Skeletal muscle tissue (tissue), 4 donors: ENCODE measurements around the gene SORCS3. TPM values are rescaled to one million over a fixed set of nuclear protein-coding genes. Genes with fewer than 3 reads are reported as not detected.

ENCODE experiments used
- H3K27ac ChIP-seq: one replicate; pipeline ENCODE4 v1.7.0; 2013; ENCODE audit warnings: mild to moderate bottlenecking, low read depth, low read length, inconsistent platforms
- H3K27me3 ChIP-seq, 3 donors: one replicate each; pipeline ENCODE4 v1.7.0; 2013; ENCODE audit warnings: low read length in 3 of 3; ENCODE audit not compliant: control insufficient read depth in 3 of 3, insufficient read depth in 3 of 3
- H3K36me3 ChIP-seq, 3 donors: one replicate each; pipeline ENCODE4 v1.7.0; 2013; ENCODE audit warnings: low read length in 3 of 3; ENCODE audit not compliant: control insufficient read depth in 3 of 3, insufficient read depth in 3 of 3
- H3K4me1 ChIP-seq, 3 donors: one replicate each; pipeline ENCODE4 v1.7.0; 2013; ENCODE audit warnings: low read length in 3 of 3, mild to moderate bottlenecking in 3 of 3; ENCODE audit not compliant: control insufficient read depth in 3 of 3, insufficient read depth in 3 of 3
- H3K4me3 ChIP-seq, 3 donors: one replicate each; pipeline ENCODE4 v1.7.0; 2013; ENCODE audit warnings: low read length in 3 of 3
- H3K9ac ChIP-seq, 3 donors: one replicate each; pipeline ENCODE4 v1.7.0; 2013; ENCODE audit warnings: low read length in 3 of 3, mild to moderate bottlenecking in 3 of 3, moderate library complexity in 2 of 3, low read depth in 1 of 3
- H3K9me3 ChIP-seq, 3 donors: one replicate each; pipeline ENCODE4 v1.7.0; 2013; ENCODE audit warnings: low read length in 3 of 3; ENCODE audit not compliant: control insufficient read depth in 3 of 3
- total RNA-seq: library from RNA; depleted of rRNA; stranded (reverse); fragments of >200 nt; gene quantifications from one replicate; pipeline ENCODE4 v1.2.3, GENCODE V29; 2014
- donor health status: Osteomylitis.

The SORCS3 gene
- total RNA-seq, 1 donor from 2014 or later, result 0.52 TPM

GRCh38 chr10:104622175-104622574 lies 18.9 kb upstream of the SORCS3 start:
- no peak overlapping the region for H3K4me3 ChIP-seq
- no peaks in the 10 kb centered on the region for H3K9me3 ChIP-seq
- H3K36me3 ChIP-seq, result no peaks in the 10 kb centered on the region
- H3K27me3 ChIP-seq, result peaks cover 0 to 9% (median 2%) of the 10 kb centered on the region in 3 donors
- no peaks in the 10 kb centered on the region for H3K4me1 ChIP-seq
- no peak overlapping the region for H3K27ac ChIP-seq
- no peak overlapping the region for H3K9ac ChIP-seq

- Histone ChIP-seq H3K9ac (no peak overlapping the region), H3K27me3 (peaks cover 0 to 9% (median 2%) of the 10 kb centered on the region in 3 donors)
Measured at GRCh38 chr10:104622598-104623209, 18.4 kb upstream of the SORCS3 start.

DNA sequence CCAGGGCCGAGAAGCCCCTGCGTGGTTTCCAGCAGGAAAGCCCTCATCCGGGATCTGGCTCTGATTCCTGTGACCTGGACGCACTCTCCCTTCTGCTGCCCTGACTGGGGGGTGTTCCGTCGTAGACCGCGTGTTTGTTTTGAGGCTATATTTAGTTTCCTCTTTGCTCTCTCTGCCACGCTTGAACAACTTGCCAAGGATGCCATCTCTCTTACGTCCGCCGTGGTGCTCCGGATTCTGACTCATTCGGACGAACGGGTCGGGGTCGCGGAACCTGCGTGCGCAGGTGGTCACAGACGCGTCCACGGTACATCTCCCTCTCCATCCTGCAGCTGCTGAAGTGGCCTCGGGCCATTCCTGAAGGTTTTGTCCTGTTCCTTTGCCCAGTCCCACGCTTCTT lies 10.4 kb upstream of the SORCS3 start:
- Histone ChIP-seq H3K9ac (no peak overlapping the region), H3K4me3 (no peak overlapping the region), H3K27ac (no peak overlapping the region), H3K27me3 (peaks cover 0 to 8% (median 2%) of the 10 kb centered on the region in 3 donors), H3K36me3 (no peaks in the 10 kb centered on the region), H3K4me1 (no peaks in the 10 kb centered on the region), H3K9me3 (no peaks in the 10 kb centered on the region)

More at GRCh38 chr10:104622598-104623209, 18.4 kb upstream of the SORCS3 start:
- Histone ChIP-seq H3K9me3 (no peaks in the 10 kb centered on the region), H3K4me1 (no peaks in the 10 kb centered on the region), H3K27ac (no peak overlapping the region), H3K36me3 (no peaks in the 10 kb centered on the region), H3K4me3 (no peak overlapping the region)

DNA sequence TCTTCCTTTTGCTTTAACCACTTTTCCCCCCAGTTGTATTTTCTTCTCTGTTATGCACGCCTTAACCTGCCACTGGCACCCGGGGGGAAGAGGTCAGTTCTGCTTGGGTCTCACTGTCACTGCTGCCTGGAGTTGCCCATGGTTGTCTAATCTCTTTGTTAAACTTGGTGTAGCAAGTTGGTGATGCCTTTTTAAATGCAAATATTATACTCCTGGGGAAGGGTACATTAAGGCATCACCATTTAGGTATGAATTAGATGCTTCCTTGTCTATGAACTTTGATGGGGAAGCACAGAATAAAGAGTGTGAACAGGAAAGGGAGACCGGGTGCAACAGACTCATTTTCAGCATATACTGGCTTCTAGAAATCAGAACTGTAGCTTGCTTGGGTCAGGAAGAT lies 9.1 kb upstream of the SORCS3 start:
- no peaks in the 10 kb centered on the region for H3K9me3 ChIP-seq
- H3K36me3 ChIP-seq, result no peaks in the 10 kb centered on the region
- no peak overlapping the region for H3K4me3 ChIP-seq
- H3K27me3 ChIP-seq, result peaks cover 3 to 11% (median 4%) of the 10 kb centered on the region in 3 donors
- no peak overlapping the region for H3K9ac ChIP-seq
- no peaks in the 10 kb centered on the region for H3K4me1 ChIP-seq
- no peak overlapping the region for H3K27ac ChIP-seq

GRCh38 chr10:104638861-104639589 lies 2.1 kb upstream of the SORCS3 start:
- Histone ChIP-seq H3K36me3 (no peaks in the 10 kb centered on the region), H3K4me1 (peaks cover 0 to 3% (median 3%) of the 10 kb centered on the region in 3 donors), H3K4me3 (no peak overlapping the region), H3K9ac (no peak overlapping the region), H3K27me3 (peaks cover 44 to 67% (median 59%) of the 10 kb centered on the region in 3 donors), H3K27ac (no peak overlapping the region), H3K9me3 (no peaks in the 10 kb centered on the region)

DNA sequence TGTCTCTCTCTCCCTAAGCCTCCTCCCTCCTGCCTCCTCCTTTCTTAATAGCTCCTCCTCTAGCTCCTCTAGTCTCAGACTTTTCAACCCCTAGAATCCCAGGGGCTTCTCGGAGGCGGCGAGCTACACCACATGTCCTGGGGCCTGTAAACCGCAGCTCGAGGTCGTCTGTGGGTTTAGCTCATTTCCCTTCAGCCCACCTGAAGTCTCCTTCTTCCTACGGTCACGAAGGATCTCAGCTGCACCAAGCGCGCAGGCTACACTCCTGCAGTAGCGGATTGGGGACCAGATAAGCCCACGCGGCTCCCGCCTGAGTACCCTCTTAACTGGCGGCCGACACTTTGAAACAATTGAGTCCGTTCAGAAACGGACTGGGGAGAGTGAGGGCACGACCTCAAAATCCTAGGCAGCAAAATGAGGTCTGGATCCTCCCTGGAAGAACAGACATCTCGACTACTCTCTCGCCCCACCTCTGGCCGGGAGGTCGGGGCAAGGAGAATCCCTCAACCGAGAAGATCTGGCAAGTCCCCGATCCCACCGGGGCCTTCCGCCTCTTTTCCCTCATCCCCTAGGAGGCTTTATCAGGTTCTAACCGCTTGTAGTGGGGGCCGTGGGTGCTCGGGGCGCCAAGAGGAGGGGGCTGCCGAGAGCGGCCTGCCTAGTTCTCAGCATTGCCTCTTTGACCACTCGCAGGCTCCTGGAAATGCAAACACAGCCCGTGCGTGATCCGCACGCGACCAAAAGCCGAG lies 1.3 kb upstream of the SORCS3 start:
- Histone ChIP-seq H3K36me3 (no peaks in the 10 kb centered on the region), H3K4me3 (peak overlapping the region in 1 of 3 donors; percentile 2), H3K4me1 (peaks cover 0 to 3% (median 3%) of the 10 kb centered on the region in 3 donors), H3K27ac (no peak overlapping the region), H3K9ac (no peak overlapping the region), H3K27me3 (peaks cover 51 to 69% (median 65%) of the 10 kb centered on the region in 3 donors), H3K9me3 (no peaks in the 10 kb centered on the region)

DNA sequence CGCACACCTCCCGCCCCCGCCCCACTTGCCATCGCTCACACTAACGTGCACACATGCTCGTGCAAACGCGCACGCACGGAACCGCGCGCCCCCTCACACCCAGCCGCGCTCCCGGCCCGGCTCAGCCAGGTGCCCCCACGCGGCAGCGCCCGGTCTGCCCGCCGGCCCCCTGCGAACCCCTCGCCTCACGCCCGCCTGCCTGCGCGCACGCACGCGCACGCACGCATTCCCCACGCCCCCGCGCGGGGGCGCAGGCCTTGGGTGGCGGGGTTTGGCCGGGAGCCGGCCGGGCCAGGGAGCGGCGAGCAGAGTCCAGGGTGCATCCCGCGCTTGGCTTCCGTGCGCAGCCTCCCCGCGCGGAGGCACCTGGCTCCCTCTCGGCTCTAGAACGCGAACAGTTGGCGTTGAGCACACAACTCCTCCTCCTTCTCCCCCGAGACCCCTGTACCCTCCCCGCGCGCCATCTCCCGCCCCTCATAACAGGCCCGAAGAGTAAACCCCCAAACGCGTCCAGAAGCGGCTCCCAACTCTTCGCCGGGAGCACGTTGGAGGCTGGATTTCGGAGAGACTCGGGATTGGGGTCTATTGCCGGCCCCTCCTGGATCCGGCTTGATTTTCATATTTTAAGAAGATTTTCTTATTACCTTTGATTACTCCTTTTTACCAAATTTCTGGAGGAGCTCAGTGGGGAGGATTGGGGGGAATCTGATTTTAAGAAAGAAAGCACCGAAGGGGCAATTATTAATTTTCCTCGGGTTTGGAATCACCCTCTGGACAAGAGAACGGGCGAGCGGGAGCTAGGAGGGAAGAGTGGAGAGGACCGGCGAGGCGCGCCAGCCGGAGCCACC lies 527 bp upstream of the SORCS3 start:
- Histone ChIP-seq H3K4me1 (peaks cover 0 to 3% (median 3%) of the 10 kb centered on the region in 3 donors), H3K27ac (no peak overlapping the region), H3K36me3 (no peaks in the 10 kb centered on the region), H3K9me3 (no peaks in the 10 kb centered on the region), H3K27me3 (peaks cover 54 to 75% (median 67%) of the 10 kb centered on the region in 3 donors), H3K4me3 (peak overlapping the region in 1 of 3 donors; percentile 2), H3K9ac (no peak overlapping the region)

GRCh38 chr10:104641937-104642657 lies 1.0 kb downstream of the SORCS3 start:
- H3K9ac ChIP-seq, result no peak overlapping the region
- H3K27ac ChIP-seq, result no peak overlapping the region
- H3K36me3 ChIP-seq, result no peaks in the 10 kb centered on the region
- no peaks in the 10 kb centered on the region for H3K9me3 ChIP-seq
- peaks cover 0 to 3% (median 3%) of the 10 kb centered on the region in 3 donors for H3K4me1 ChIP-seq
- H3K27me3 ChIP-seq, result peaks cover 58 to 76% (median 70%) of the 10 kb centered on the region in 3 donors
- H3K4me3 ChIP-seq, result no peak overlapping the region
